WTC11 (cell line): ENCODE results near the gene ARHGEF9. TPM values are rescaled to one million over a fixed set of nuclear protein-coding genes. Genes with fewer than 3 reads are reported as not detected.

Experiments
- ATAC-seq: fragments of 200-7000 bp; cut with Tn5 transposase; 2 replicates; pipeline ENCODE4 v1.10.0; 2021; ENCODE audit warnings: mild to moderate bottlenecking, moderate library complexity
- CTCF ChIA-PET: fragments of 300-600 bp; sonication (Branson Sonifier 250); formaldehyde crosslinking; loops from one replicate; lab custom pipeline; 2021; ENCODE audit warnings: antibody characterized with exemption; lab: Charles Lee
- POLR2A ChIA-PET: fragments of 350-600 bp; sonication (Branson Sonifier 250); formaldehyde crosslinking; loops from one replicate; lab custom pipeline; 2021; ENCODE audit warnings: antibody characterized with exemption; lab: Charles Lee
- DNase-seq: peaks from one replicate; pipeline ENCODE4 v3.0.0; 2021; ENCODE audit warnings: low spot score
- H3K27ac Mint-ChIP-seq: 2 replicates; pipeline ENCODE4 v1.8.0; 2021; ENCODE audit warnings: mixed read lengths
- H3K27me3 Mint-ChIP-seq: 2 replicates; pipeline ENCODE4 v1.8.0; 2021; ENCODE audit warnings: low read depth, mild to moderate bottlenecking, moderate library complexity, mixed read lengths
- H3K36me3 Mint-ChIP-seq: 2 replicates; pipeline ENCODE4 v1.8.0; 2021; ENCODE audit warnings: mixed read lengths
- H3K4me1 Mint-ChIP-seq: 2 replicates; pipeline ENCODE4 v1.8.0; 2022; ENCODE audit warnings: mixed read lengths
- H3K4me3 Mint-ChIP-seq: 2 replicates; pipeline ENCODE4 v1.8.0; 2021; ENCODE audit warnings: mild to moderate bottlenecking, moderate library complexity, mixed read lengths
- H3K9me3 Mint-ChIP-seq: 2 replicates; pipeline ENCODE4 v1.8.0; 2021; ENCODE audit warnings: mixed read lengths
- ELF4 ChIP-seq: sonication (generic); formaldehyde crosslinking; IDR thresholded peaks from 2 replicates; pipeline ENCODE4 v1.8.1; 2022; ENCODE audit warnings: low read depth, mild to moderate bottlenecking, moderate library complexity, missing genetic modification reagents
- ETV6 ChIP-seq: sonication (generic); formaldehyde crosslinking; IDR thresholded peaks from 2 replicates; pipeline ENCODE4 v1.8.1; 2022; ENCODE audit warnings: mild to moderate bottlenecking, missing genetic modification reagents
- FOXK1 ChIP-seq: sonication (generic); formaldehyde crosslinking; IDR thresholded peaks from 2 replicates; pipeline ENCODE4 v1.8.0; 2022; ENCODE audit warnings: mild to moderate bottlenecking, moderate library complexity, missing genetic modification reagents
- GRHL2 ChIP-seq: fragments of 250-450 bp; sonication (Bioruptor Pico); IDR thresholded peaks from 2 replicates; pipeline ENCODE4 v1.8.0; 2022; ENCODE audit warnings: mild to moderate bottlenecking, moderate library complexity; ENCODE audit not compliant: insufficient replicate concordance, severe bottlenecking
- HMGA2 ChIP-seq: fragments of 250-450 bp; sonication (Bioruptor Pico); IDR thresholded peaks from 2 replicates; pipeline ENCODE4 v1.4.0; 2021; ENCODE audit warnings: mild to moderate bottlenecking, moderate library complexity
- OVOL2 ChIP-seq: fragments of 250-450 bp; sonication (Bioruptor Pico); IDR thresholded peaks from 2 replicates; pipeline ENCODE4 v1.9.0; 2021; ENCODE audit warnings: mild to moderate bottlenecking, borderline replicate concordance
- RORB ChIP-seq: fragments of 250-450 bp; sonication (Bioruptor Pico); IDR thresholded peaks from 2 replicates; pipeline ENCODE4 v1.9.0; 2021; ENCODE audit warnings: mild to moderate bottlenecking
- SP1 ChIP-seq: sonication (generic); formaldehyde crosslinking; conservative IDR thresholded peaks from 2 replicates; pipeline ENCODE4 v1.8.1; 2022; ENCODE audit warnings: missing genetic modification reagents
- ZNF219 ChIP-seq: sonication (generic); formaldehyde crosslinking; IDR thresholded peaks from 2 replicates; pipeline ENCODE4 v1.8.0; 2023; ENCODE audit warnings: missing genetic modification reagents, mild to moderate bottlenecking, borderline replicate concordance
- ZNF317 ChIP-seq: sonication (generic); formaldehyde crosslinking; IDR thresholded peaks from 2 replicates; pipeline ENCODE4 v1.8.1; 2023; ENCODE audit warnings: low read depth, mild to moderate bottlenecking, moderate library complexity, missing genetic modification reagents, borderline replicate concordance
- total RNA-seq: library from RNA; stranded (reverse); gene quantifications from 3 replicates; pipeline ENCODE4 v1.2.3, GENCODE V29; 2021
- TF ChIP-seq, protein P1 (sequence below): sonication (generic); formaldehyde crosslinking; IDR thresholded peaks from 2 replicates; pipeline ENCODE4 v1.8.0; 2022; ENCODE audit warnings: mild to moderate bottlenecking, missing genetic modification reagents
- TF ChIP-seq, protein P2 (sequence below): fragments of 250-450 bp; sonication (Bioruptor Pico); IDR thresholded peaks from 2 replicates; pipeline ENCODE4 v1.9.0; 2021; ENCODE audit warnings: mild to moderate bottlenecking, borderline replicate concordance
- TF ChIP-seq, protein P3 (sequence below): sonication (generic); formaldehyde crosslinking; IDR thresholded peaks from 2 replicates; pipeline ENCODE4 v1.8.1; 2022; ENCODE audit warnings: mild to moderate bottlenecking, missing genetic modification reagents, moderate library complexity, borderline replicate concordance
- TF ChIP-seq, protein P4 (sequence below): fragments of 250-450 bp; sonication (Bioruptor Pico); IDR thresholded peaks from 2 replicates; pipeline ENCODE4 v1.8.0; 2021; ENCODE audit warnings: mild to moderate bottlenecking
- TF ChIP-seq, protein P5 (sequence below): sonication (generic); formaldehyde crosslinking; IDR thresholded peaks from 2 replicates; pipeline ENCODE4 v1.8.0; 2022; ENCODE audit warnings: missing genetic modification reagents
- TF ChIP-seq, protein P6 (sequence below): sonication (generic); formaldehyde crosslinking; IDR thresholded peaks from 2 replicates; pipeline ENCODE4 v1.8.1; 2022; ENCODE audit warnings: low read depth, mild to moderate bottlenecking, moderate library complexity, missing genetic modification reagents, borderline replicate concordance
- TF ChIP-seq, protein P7 (sequence below): sonication (generic); formaldehyde crosslinking; IDR thresholded peaks from 2 replicates; pipeline ENCODE4 v1.8.1; 2022; ENCODE audit warnings: missing genetic modification reagents, borderline replicate concordance

The ARHGEF9 gene
- total RNA-seq, 1 experiment from 2014 or later = 32.1 TPM

DNA sequence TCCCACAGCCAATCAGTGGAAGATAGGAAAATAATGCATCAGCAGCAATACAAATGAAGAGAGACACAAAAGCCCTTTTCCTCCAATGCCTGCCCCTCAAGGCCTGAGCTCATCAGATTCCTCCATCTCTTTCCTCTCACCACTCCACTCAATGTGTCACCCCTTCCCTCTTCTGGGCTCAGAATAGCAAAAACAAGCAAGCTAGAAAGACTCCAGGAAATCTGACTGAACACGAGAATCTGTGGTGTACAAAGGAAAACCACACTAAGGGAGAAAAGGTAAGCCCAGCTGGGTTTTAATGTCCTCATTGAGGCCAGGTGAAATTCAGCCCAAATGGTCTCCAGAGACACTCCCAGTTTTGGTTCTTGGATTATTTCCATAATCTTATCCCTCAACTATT, 46.3 kb downstream of the ARHGEF9 start:
- CTCF ChIA-PET = interaction anchor here (0.6 kb wide), 1 partner anchor 52 kb away, joined by 6 read pairs; no protein-coding TSS in a partner anchor
- Mint-ChIP-seq H3K4me1 (peaks cover 38% of the 10 kb centered on the region), H3K27ac (no peak overlapping the region), H3K36me3 (no peaks in the 10 kb centered on the region), H3K27me3 (no peaks in the 10 kb centered on the region), H3K9me3 (no peaks in the 10 kb centered on the region), H3K4me3 (no peak overlapping the region)
- POLR2A ChIA-PET = no interaction called here
- TF ChIP-seq, protein P1, sequence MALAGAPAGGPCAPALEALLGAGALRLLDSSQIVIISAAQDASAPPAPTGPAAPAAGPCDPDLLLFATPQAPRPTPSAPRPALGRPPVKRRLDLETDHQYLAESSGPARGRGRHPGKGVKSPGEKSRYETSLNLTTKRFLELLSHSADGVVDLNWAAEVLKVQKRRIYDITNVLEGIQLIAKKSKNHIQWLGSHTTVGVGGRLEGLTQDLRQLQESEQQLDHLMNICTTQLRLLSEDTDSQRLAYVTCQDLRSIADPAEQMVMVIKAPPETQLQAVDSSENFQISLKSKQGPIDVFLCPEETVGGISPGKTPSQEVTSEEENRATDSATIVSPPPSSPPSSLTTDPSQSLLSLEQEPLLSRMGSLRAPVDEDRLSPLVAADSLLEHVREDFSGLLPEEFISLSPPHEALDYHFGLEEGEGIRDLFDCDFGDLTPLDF (CRISPR knock-in tag) = no peak
- TF ChIP-seq ZNF317 (CRISPR knock-in tag) (no peak), ZNF219 (CRISPR knock-in tag) (no peak), OVOL2 (CRISPR knock-in tag) (no peak)
- TF ChIP-seq, protein P2, sequence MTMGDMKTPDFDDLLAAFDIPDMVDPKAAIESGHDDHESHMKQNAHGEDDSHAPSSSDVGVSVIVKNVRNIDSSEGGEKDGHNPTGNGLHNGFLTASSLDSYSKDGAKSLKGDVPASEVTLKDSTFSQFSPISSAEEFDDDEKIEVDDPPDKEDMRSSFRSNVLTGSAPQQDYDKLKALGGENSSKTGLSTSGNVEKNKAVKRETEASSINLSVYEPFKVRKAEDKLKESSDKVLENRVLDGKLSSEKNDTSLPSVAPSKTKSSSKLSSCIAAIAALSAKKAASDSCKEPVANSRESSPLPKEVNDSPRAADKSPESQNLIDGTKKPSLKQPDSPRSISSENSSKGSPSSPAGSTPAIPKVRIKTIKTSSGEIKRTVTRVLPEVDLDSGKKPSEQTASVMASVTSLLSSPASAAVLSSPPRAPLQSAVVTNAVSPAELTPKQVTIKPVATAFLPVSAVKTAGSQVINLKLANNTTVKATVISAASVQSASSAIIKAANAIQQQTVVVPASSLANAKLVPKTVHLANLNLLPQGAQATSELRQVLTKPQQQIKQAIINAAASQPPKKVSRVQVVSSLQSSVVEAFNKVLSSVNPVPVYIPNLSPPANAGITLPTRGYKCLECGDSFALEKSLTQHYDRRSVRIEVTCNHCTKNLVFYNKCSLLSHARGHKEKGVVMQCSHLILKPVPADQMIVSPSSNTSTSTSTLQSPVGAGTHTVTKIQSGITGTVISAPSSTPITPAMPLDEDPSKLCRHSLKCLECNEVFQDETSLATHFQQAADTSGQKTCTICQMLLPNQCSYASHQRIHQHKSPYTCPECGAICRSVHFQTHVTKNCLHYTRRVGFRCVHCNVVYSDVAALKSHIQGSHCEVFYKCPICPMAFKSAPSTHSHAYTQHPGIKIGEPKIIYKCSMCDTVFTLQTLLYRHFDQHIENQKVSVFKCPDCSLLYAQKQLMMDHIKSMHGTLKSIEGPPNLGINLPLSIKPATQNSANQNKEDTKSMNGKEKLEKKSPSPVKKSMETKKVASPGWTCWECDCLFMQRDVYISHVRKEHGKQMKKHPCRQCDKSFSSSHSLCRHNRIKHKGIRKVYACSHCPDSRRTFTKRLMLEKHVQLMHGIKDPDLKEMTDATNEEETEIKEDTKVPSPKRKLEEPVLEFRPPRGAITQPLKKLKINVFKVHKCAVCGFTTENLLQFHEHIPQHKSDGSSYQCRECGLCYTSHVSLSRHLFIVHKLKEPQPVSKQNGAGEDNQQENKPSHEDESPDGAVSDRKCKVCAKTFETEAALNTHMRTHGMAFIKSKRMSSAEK (CRISPR knock-in tag) = no peak
- TF ChIP-seq, protein P3, sequence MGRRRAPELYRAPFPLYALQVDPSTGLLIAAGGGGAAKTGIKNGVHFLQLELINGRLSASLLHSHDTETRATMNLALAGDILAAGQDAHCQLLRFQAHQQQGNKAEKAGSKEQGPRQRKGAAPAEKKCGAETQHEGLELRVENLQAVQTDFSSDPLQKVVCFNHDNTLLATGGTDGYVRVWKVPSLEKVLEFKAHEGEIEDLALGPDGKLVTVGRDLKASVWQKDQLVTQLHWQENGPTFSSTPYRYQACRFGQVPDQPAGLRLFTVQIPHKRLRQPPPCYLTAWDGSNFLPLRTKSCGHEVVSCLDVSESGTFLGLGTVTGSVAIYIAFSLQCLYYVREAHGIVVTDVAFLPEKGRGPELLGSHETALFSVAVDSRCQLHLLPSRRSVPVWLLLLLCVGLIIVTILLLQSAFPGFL (CRISPR knock-in tag) = no peak
- ATAC-seq (no peak), DNase-seq (no peak)

DNA sequence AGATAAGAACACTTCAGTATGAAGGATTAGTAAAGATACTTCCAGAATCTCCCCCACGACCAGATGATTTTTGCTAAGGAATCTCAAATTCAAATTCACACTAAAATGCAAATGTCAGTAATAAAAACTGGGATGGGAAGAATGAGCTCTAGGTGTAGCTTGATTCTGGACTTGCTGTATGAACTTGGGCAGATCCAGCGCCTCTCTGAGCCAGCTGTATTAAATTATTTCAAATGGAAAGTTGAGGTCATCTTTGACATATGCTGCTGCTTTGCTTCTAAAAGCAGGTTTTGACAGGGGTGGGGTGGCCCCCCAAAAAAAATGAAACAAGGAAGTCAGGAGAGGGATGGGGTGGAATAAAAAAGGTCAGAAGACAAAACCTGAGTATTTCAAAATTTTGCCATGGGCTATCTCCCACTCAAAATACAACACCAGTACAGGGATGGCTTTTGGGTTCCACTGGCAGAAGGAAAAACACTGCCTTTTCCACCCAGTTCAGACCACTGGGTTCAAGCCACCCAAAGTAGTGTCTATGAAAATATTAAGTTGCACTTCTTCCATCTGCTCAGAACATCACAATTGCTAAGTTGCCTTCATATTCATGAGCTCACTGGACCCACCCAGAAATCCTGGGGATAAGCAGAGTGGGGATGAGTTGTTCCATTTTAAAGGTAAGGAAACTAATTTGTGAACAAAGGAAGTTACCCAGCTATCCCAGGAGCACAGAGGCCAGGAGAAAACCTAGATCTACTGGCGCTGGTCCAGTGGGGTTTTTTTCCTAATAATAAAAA, 47.7 kb downstream of the ARHGEF9 start:
- Mint-ChIP-seq H3K9me3 (no peaks in the 10 kb centered on the region), H3K27ac (no peak overlapping the region), H3K4me1 (peaks cover 36% of the 10 kb centered on the region), H3K27me3 (no peaks in the 10 kb centered on the region), H3K4me3 (no peak overlapping the region), H3K36me3 (no peaks in the 10 kb centered on the region)
- ChIA-PET CTCF (no interaction called here), POLR2A (no interaction called here)
- DNase-seq (no peak), ATAC-seq (no peak)
- TF ChIP-seq, protein P4, sequence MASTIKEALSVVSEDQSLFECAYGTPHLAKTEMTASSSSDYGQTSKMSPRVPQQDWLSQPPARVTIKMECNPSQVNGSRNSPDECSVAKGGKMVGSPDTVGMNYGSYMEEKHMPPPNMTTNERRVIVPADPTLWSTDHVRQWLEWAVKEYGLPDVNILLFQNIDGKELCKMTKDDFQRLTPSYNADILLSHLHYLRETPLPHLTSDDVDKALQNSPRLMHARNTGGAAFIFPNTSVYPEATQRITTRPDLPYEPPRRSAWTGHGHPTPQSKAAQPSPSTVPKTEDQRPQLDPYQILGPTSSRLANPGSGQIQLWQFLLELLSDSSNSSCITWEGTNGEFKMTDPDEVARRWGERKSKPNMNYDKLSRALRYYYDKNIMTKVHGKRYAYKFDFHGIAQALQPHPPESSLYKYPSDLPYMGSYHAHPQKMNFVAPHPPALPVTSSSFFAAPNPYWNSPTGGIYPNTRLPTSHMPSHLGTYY (CRISPR knock-in tag) = no peak
- no peak for TF ChIP-seq HMGA2 (CRISPR knock-in tag)
- TF ChIP-seq, protein P5, sequence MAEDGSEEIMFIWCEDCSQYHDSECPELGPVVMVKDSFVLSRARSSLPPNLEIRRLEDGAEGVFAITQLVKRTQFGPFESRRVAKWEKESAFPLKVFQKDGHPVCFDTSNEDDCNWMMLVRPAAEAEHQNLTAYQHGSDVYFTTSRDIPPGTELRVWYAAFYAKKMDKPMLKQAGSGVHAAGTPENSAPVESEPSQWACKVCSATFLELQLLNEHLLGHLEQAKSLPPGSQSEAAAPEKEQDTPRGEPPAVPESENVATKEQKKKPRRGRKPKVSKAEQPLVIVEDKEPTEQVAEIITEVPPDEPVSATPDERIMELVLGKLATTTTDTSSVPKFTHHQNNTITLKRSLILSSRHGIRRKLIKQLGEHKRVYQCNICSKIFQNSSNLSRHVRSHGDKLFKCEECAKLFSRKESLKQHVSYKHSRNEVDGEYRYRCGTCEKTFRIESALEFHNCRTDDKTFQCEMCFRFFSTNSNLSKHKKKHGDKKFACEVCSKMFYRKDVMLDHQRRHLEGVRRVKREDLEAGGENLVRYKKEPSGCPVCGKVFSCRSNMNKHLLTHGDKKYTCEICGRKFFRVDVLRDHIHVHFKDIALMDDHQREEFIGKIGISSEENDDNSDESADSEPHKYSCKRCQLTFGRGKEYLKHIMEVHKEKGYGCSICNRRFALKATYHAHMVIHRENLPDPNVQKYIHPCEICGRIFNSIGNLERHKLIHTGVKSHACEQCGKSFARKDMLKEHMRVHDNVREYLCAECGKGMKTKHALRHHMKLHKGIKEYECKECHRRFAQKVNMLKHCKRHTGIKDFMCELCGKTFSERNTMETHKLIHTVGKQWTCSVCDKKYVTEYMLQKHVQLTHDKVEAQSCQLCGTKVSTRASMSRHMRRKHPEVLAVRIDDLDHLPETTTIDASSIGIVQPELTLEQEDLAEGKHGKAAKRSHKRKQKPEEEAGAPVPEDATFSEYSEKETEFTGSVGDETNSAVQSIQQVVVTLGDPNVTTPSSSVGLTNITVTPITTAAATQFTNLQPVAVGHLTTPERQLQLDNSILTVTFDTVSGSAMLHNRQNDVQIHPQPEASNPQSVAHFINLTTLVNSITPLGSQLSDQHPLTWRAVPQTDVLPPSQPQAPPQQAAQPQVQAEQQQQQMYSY (CRISPR knock-in tag) = no peak
- no peak for TF ChIP-seq ETV6 (CRISPR knock-in tag)
- TF ChIP-seq RORB (CRISPR knock-in tag) = no peak
- no peak for TF ChIP-seq GRHL2 (CRISPR knock-in tag)
- TF ChIP-seq FOXK1 (CRISPR knock-in tag) = no peak
- TF ChIP-seq, protein P6, sequence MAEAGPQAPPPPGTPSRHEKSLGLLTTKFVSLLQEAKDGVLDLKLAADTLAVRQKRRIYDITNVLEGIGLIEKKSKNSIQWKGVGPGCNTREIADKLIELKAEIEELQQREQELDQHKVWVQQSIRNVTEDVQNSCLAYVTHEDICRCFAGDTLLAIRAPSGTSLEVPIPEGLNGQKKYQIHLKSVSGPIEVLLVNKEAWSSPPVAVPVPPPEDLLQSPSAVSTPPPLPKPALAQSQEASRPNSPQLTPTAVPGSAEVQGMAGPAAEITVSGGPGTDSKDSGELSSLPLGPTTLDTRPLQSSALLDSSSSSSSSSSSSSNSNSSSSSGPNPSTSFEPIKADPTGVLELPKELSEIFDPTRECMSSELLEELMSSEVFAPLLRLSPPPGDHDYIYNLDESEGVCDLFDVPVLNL (CRISPR knock-in tag) = no peak
- TF ChIP-seq, protein P7, sequence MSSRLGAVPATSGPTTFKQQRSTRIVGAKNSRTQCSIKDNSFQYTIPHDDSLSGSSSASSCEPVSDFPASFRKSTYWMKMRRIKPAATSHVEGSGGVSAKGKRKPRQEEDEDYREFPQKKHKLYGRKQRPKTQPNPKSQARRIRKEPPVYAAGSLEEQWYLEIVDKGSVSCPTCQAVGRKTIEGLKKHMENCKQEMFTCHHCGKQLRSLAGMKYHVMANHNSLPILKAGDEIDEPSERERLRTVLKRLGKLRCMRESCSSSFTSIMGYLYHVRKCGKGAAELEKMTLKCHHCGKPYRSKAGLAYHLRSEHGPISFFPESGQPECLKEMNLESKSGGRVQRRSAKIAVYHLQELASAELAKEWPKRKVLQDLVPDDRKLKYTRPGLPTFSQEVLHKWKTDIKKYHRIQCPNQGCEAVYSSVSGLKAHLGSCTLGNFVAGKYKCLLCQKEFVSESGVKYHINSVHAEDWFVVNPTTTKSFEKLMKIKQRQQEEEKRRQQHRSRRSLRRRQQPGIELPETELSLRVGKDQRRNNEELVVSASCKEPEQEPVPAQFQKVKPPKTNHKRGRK (CRISPR knock-in tag) = no peak
- TF ChIP-seq ELF4 (CRISPR knock-in tag) = no peak
- TF ChIP-seq SP1 (CRISPR knock-in tag) = no peak
